GM23338 (cell line): Measurements from ENCODE around the gene REG1B. TPM values are rescaled to one million over a fixed set of nuclear protein-coding genes. Genes with fewer than 3 reads are reported as not detected.

Source experiments
- ATAC-seq: fragments of 200-7000 bp; cut with Tn5 transposase; 3 replicates; pipeline ENCODE4 v1.9.1; 2020
- DNase-seq: peaks from one replicate; pipeline ENCODE4 v3.0.0-alpha.2; 2015; ENCODE audit warnings: low spot score
- H2AFZ ChIP-seq: fragments of 200-600 bp; sonication (generic); 2 replicates; pipeline ENCODE4 v1.8.0; 2016; ENCODE audit warnings: antibody characterized with exemption, mild to moderate bottlenecking, moderate library complexity
- H3F3A ChIP-seq: fragments of 200-600 bp; sonication (generic); replicated peaks from 2 replicates; pipeline ENCODE4 v1.8.0; 2017; ENCODE audit warnings: antibody characterized with exemption, mixed run types, low read depth
- H3K27ac ChIP-seq: fragments of 200-600 bp; sonication (generic); 2 replicates; pipeline ENCODE4 v1.6.1; 2016; ENCODE audit warnings: low read depth
- H3K27me3 ChIP-seq: fragments of 200-600 bp; sonication (generic); 2 replicates; pipeline ENCODE4 v1.8.0; 2016; ENCODE audit warnings: mild to moderate bottlenecking, mixed run types, moderate library complexity; ENCODE audit not compliant: insufficient read depth
- H3K36me3 ChIP-seq: fragments of 200-600 bp; sonication (generic); 2 replicates; pipeline ENCODE4 v1.8.0; 2016; ENCODE audit warnings: mild to moderate bottlenecking; ENCODE audit not compliant: insufficient read depth
- H3K4me1 ChIP-seq: fragments of 200-600 bp; sonication (generic); 2 replicates; pipeline ENCODE4 v1.8.0; 2016; ENCODE audit warnings: mild to moderate bottlenecking, moderate library complexity; ENCODE audit not compliant: insufficient read depth
- H3K4me2 ChIP-seq: fragments of 200-600 bp; sonication (generic); 2 replicates; pipeline ENCODE4 v1.7.1; 2017; ENCODE audit warnings: mixed run types
- H3K4me3 ChIP-seq: fragments of 200-600 bp; sonication (generic); 2 replicates; pipeline ENCODE4 v1.6.1; 2016; ENCODE audit warnings: mixed run types
- H3K79me2 ChIP-seq: fragments of 200-600 bp; sonication (generic); replicated peaks from 2 replicates; pipeline ENCODE4 v1.8.0; 2017; ENCODE audit warnings: mild to moderate bottlenecking; ENCODE audit not compliant: insufficient read depth
- H3K9me2 ChIP-seq: fragments of 200-600 bp; sonication (generic); 2 replicates; pipeline ENCODE4 v1.8.0; 2017; ENCODE audit not compliant: insufficient read depth
- H4K20me1 ChIP-seq: fragments of 200-600 bp; sonication (generic); replicated peaks from 2 replicates; pipeline ENCODE4 v1.8.0; 2017; ENCODE audit warnings: mild to moderate bottlenecking; ENCODE audit not compliant: insufficient read depth
- H3K27ac Mint-ChIP-seq: 2 replicates; pipeline ENCODE4 v1.8.0; 2020; ENCODE audit warnings: inconsistent platforms, mild to moderate bottlenecking, moderate library complexity, mixed read lengths
- H3K27me3 Mint-ChIP-seq: 3 replicates; pipeline ENCODE4 v1.8.0; 2022; ENCODE audit warnings: low read depth, mild to moderate bottlenecking, moderate library complexity, mixed read lengths, inconsistent platforms; ENCODE audit not compliant: insufficient read depth, poor library complexity
- H3K36me3 Mint-ChIP-seq: 3 replicates; pipeline ENCODE4 v1.8.0; 2021; ENCODE audit warnings: low read depth, mild to moderate bottlenecking, inconsistent platforms, moderate library complexity, mixed read lengths
- H3K4me1 Mint-ChIP-seq: 3 replicates; pipeline ENCODE4 v1.8.0; 2020; ENCODE audit warnings: mild to moderate bottlenecking, inconsistent platforms, mixed read lengths
- H3K4me3 Mint-ChIP-seq: 3 replicates; pipeline ENCODE4 v1.8.0; 2021; ENCODE audit warnings: moderate library complexity, mild to moderate bottlenecking, inconsistent platforms, mixed read lengths
- H3K9me3 Mint-ChIP-seq: 3 replicates; pipeline ENCODE4 v1.8.0; 2020; ENCODE audit warnings: moderate library complexity, mild to moderate bottlenecking, inconsistent platforms, mixed read lengths
- CTCF ChIP-seq, 2 experiments: fragments of 200-600 bp in 1 of 2; sonication (generic) in 1 of 2; conservative IDR thresholded peaks; 2 replicates each; pipeline versions ENCODE4 v1.5.1 to v1.6.1; 2016 to 2017; ENCODE audit warnings: antibody characterized with exemption in 2 of 2, low read depth in 2 of 2, mild to moderate bottlenecking in 2 of 2, moderate library complexity in 1 of 2
- EZH2 ChIP-seq: fragments of 200-600 bp; sonication (generic); IDR thresholded peaks from one replicate; pipeline ENCODE4 v1.8.0; 2017; ENCODE audit warnings: antibody characterized with exemption, mild to moderate bottlenecking, low read depth; ENCODE audit not compliant: unreplicated experiment
- EZH2phosphoT487 ChIP-seq: fragments of 200-600 bp; sonication (generic); IDR thresholded peaks from one replicate; pipeline ENCODE4 v1.8.1; 2018; ENCODE audit warnings: antibody characterized with exemption; ENCODE audit not compliant: unreplicated experiment
- JUNB ChIP-seq: IDR thresholded peaks from one replicate; pipeline ENCODE4 v1.6.1; 2016; ENCODE audit warnings: antibody characterized with exemption; ENCODE audit not compliant: unreplicated experiment
- NANOG ChIP-seq: IDR thresholded peaks from 2 replicates; pipeline ENCODE4 v1.6.1; 2016; ENCODE audit warnings: antibody characterized with exemption, borderline replicate concordance
- POLR2AphosphoS5 ChIP-seq: IDR thresholded peaks from 2 replicates; pipeline ENCODE4 v1.6.1; 2016; ENCODE audit warnings: antibody characterized with exemption, low read depth
- ZNF114 ChIP-seq: fragments of 250-450 bp; sonication (Bioruptor Pico); IDR thresholded peaks from 2 replicates; pipeline ENCODE4 v1.5.0; 2020; ENCODE audit warnings: mild to moderate bottlenecking, moderate library complexity
- ZNF331 ChIP-seq: fragments of 250-450 bp; sonication (Bioruptor Pico); IDR thresholded peaks from 2 replicates; pipeline ENCODE4 v1.5.0; 2020; ENCODE audit warnings: low read depth, mild to moderate bottlenecking, moderate library complexity
- ZNF462 ChIP-seq: fragments of 250-450 bp; sonication (Bioruptor Pico); IDR thresholded peaks from 2 replicates; pipeline ENCODE4 v1.5.0; 2020; ENCODE audit warnings: mild to moderate bottlenecking, moderate library complexity
- polyA plus RNA-seq: library from polyadenylated mRNA; unstranded; fragments of >200 nt; fragmentation: Nextera tagmentation; extraction: Ambion mirVana; gene quantifications from 2 replicates; pipeline ENCODE4 v1.2.1, GENCODE V29; 2016
- total RNA-seq: library from RNA; depleted of rRNA; stranded (reverse); fragments of >200 nt; shearing (Covaris generic); gene quantifications from 2 replicates; pipeline ENCODE4 v1.2.3, GENCODE V29; 2014
- TF ChIP-seq, protein P1 (sequence below): IDR thresholded peaks from one replicate; pipeline ENCODE4 v1.6.1; 2018; ENCODE audit warnings: antibody characterized with exemption; ENCODE audit not compliant: unreplicated experiment
- TF ChIP-seq, protein P2 (sequence below): IDR thresholded peaks from 2 replicates; pipeline ENCODE4 v1.6.1; 2016; ENCODE audit warnings: antibody characterized with exemption

Gene REG1B
- total and polyA plus RNA-seq, 2 experiments from 2014 or later, result not detected

DNA sequence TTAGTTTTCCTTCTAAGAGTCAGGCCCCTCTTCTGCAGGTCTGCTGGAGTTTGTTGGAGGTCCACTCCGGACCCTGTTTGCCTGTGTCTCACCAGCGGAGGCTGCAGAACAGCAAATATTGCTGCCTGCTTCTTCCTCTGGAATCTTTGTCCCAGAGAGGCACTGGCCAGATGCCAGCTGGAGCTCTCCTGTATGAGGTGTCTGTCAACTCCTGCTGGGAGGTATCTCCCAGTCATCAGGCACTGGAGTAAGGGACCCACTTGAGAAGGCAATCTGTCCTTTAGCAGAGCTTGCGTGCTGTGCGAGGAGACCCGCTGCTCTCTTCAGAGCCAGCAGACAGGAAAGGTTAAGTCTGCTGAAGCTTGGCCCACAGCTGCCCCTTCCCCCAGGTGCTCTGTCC, 4.8 kb downstream of the REG1B start:
- H3K4me1 Mint-ChIP-seq, result peaks cover 8% of the 10 kb centered on the region; the same call in 2 of the 3 replicates
- H3K27ac ChIP-seq, result no peak overlapping the region
- H3K4me3 ChIP-seq, result no peak overlapping the region
- H3K9me2 ChIP-seq, result peaks cover 7% of the 10 kb centered on the region; the same call in 1 of the 2 replicates
- DNase-seq (no peak), ATAC-seq (no peak)
- H2AFZ ChIP-seq, result no peak overlapping the region
- H3F3A ChIP-seq, result no peaks in the 10 kb centered on the region
- H3K9me3 Mint-ChIP-seq, result peaks cover 9% of the 10 kb centered on the region; the same call in 2 of the 3 replicates
- H3K36me3 ChIP-seq, result no peaks in the 10 kb centered on the region
- H4K20me1 ChIP-seq, result no peaks in the 10 kb centered on the region
- H3K79me2 ChIP-seq, result no peaks in the 10 kb centered on the region
- H3K4me1 ChIP-seq, result peaks cover 10% of the 10 kb centered on the region; the same call in 1 of the 2 replicates
- H3K27me3 ChIP-seq, result no peaks in the 10 kb centered on the region
- H3K4me2 ChIP-seq, result no peak overlapping the region
- TF ChIP-seq ZNF462 (CRISPR knock-in tag) (no peak), EZH2 (no peak), CTCF (conservative IDR thresholded peaks at IDR 0.05; ENCODE audit: low read depth in 2 of 2) (no peak), JUNB (no peak), POLR2AphosphoS5 (no peak), ZNF331 (CRISPR knock-in tag) (no peak), ZNF114 (CRISPR knock-in tag) (no peak), EZH2phosphoT487 (no peak), NANOG (no peak)
- TF ChIP-seq, protein P1, sequence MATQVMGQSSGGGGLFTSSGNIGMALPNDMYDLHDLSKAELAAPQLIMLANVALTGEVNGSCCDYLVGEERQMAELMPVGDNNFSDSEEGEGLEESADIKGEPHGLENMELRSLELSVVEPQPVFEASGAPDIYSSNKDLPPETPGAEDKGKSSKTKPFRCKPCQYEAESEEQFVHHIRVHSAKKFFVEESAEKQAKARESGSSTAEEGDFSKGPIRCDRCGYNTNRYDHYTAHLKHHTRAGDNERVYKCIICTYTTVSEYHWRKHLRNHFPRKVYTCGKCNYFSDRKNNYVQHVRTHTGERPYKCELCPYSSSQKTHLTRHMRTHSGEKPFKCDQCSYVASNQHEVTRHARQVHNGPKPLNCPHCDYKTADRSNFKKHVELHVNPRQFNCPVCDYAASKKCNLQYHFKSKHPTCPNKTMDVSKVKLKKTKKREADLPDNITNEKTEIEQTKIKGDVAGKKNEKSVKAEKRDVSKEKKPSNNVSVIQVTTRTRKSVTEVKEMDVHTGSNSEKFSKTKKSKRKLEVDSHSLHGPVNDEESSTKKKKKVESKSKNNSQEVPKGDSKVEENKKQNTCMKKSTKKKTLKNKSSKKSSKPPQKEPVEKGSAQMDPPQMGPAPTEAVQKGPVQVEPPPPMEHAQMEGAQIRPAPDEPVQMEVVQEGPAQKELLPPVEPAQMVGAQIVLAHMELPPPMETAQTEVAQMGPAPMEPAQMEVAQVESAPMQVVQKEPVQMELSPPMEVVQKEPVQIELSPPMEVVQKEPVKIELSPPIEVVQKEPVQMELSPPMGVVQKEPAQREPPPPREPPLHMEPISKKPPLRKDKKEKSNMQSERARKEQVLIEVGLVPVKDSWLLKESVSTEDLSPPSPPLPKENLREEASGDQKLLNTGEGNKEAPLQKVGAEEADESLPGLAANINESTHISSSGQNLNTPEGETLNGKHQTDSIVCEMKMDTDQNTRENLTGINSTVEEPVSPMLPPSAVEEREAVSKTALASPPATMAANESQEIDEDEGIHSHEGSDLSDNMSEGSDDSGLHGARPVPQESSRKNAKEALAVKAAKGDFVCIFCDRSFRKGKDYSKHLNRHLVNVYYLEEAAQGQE, result no peak
- TF ChIP-seq, protein P2, sequence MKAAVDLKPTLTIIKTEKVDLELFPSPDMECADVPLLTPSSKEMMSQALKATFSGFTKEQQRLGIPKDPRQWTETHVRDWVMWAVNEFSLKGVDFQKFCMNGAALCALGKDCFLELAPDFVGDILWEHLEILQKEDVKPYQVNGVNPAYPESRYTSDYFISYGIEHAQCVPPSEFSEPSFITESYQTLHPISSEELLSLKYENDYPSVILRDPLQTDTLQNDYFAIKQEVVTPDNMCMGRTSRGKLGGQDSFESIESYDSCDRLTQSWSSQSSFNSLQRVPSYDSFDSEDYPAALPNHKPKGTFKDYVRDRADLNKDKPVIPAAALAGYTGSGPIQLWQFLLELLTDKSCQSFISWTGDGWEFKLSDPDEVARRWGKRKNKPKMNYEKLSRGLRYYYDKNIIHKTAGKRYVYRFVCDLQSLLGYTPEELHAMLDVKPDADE, result no peak
- no peak overlapping the region for H3K4me3 Mint-ChIP-seq
- no peak overlapping the region for H3K27ac Mint-ChIP-seq
- H3K36me3 Mint-ChIP-seq, result no peaks in the 10 kb centered on the region; the same call in 2 of the 3 replicates
- H3K27me3 Mint-ChIP-seq, result peaks cover 2% of the 10 kb centered on the region
